K562 (cell line): ENCODE data around the gene XKRX.

ENCODE experiments used
- ATF6 ChIP-seq: sonication (generic); formaldehyde crosslinking; IDR thresholded peaks from 2 replicates; pipeline ENCODE4 v1.4.0; 2020; ENCODE audit warnings: mild to moderate bottlenecking, missing genetic modification reagents
- CEBPZ ChIP-seq: fragments of 150-350 bp; IDR thresholded peaks from 2 replicates; pipeline ENCODE4 v1.6.1; 2014; ENCODE audit warnings: low read depth, mild to moderate bottlenecking, low read length, borderline replicate concordance
- CTCF ChIP-seq, 3 experiments: IDR thresholded peaks in 2 of 3; conservative IDR thresholded peaks in 1 of 3; 2 replicates each; pipeline ENCODE4 v1.5.1; 2011 to 2012; ENCODE audit warnings: low read length in 3 of 3, mild to moderate bottlenecking in 3 of 3, control low read depth in 2 of 3, improper control_type of control experiment in 1 of 3, inconsistent platforms in 1 of 3, low read depth in 1 of 3, mixed read lengths in 1 of 3, moderate library complexity in 1 of 3; ENCODE audit not compliant: insufficient read depth in 2 of 3
- MYBL2 ChIP-seq, 2 experiments: fragments of 450-650 bp in 1 of 2; sonication (generic) in 1 of 2; formaldehyde crosslinking in 1 of 2; IDR thresholded peaks; 2 replicates each; pipeline versions ENCODE4 v1.6.1 to v1.8.1; 2017 to 2022; ENCODE audit warnings: borderline replicate concordance in 1 of 2, inconsistent platforms in 1 of 2, low read depth in 1 of 2, mild to moderate bottlenecking in 1 of 2, missing genetic modification reagents in 1 of 2, moderate library complexity in 1 of 2
- POLR2AphosphoS2 ChIP-seq: IDR thresholded peaks from 2 replicates; pipeline ENCODE4 v1.6.1; 2012; ENCODE audit warnings: low read length, improper control_type of control experiment
- PRMT5 ChIP-seq: sonication (generic); formaldehyde crosslinking; IDR thresholded peaks from 2 replicates; pipeline ENCODE4 v1.5.0; 2020; ENCODE audit warnings: missing genetic modification reagents
- UBTF ChIP-seq, 2 experiments: IDR thresholded peaks; 2 replicates each; pipeline ENCODE4 v1.6.1; 2012; ENCODE audit warnings: improper control_type of control experiment in 2 of 2, low read depth in 2 of 2, low read length in 2 of 2, borderline replicate concordance in 1 of 2
- ZBTB40 ChIP-seq, 2 experiments: fragments of 450-650 bp in 1 of 2; sonication (generic) in 1 of 2; formaldehyde crosslinking in 1 of 2; IDR thresholded peaks; 2 replicates each; pipeline versions ENCODE4 v1.7.1 to v1.9.0; 2016 to 2022; ENCODE audit warnings: inconsistent platforms in 1 of 2, mild to moderate bottlenecking in 1 of 2, missing genetic modification reagents in 1 of 2

GRCh38 chrX:100939333-100939732, 10.6 kb upstream of the XKRX start:
- TF ChIP-seq ATF6, result no peak
- TF ChIP-seq POLR2AphosphoS2, result no peak
- no peak for TF ChIP-seq UBTF (IDR thresholded peaks at IDR 0.05; ENCODE audit: borderline replicate concordance in 1 of 2, low read depth in 2 of 2, low read length in 2 of 2)
- TF ChIP-seq PRMT5 (CRISPR knock-in tag), result no peak
- TF ChIP-seq ZBTB40 (IDR thresholded peaks at IDR 0.05), result no peak
- TF ChIP-seq ZBTB40 (CRISPR knock-in tag; IDR thresholded peaks at IDR 0.05), result no peak
- TF ChIP-seq CTCF (IDR thresholded peaks at IDR 0.05 in 2 of 3, conservative IDR thresholded peaks at IDR 0.05 in 1 of 3; ENCODE audit: insufficient read depth in 2 of 3, low read depth in 1 of 3, low read length in 3 of 3), result no peak
- no peak for TF ChIP-seq CEBPZ
- TF ChIP-seq MYBL2 (IDR thresholded peaks at IDR 0.05; ENCODE audit: low read depth), result no peak
- TF ChIP-seq MYBL2 (CRISPR knock-in tag; IDR thresholded peaks at IDR 0.05; ENCODE audit: borderline replicate concordance), result no peak
